GM10266 (cell line): ENCODE data around the gene ZNF598.

ENCODE experiments used
- DNase-seq: peaks from one replicate; pipeline ENCODE4 v3.0.0; 2012; ENCODE audit errors: extremely low spot score
- TF ChIP-seq, protein P1 (sequence below): IDR thresholded peaks from 2 replicates; pipeline ENCODE4 v1.5.1; 2012; ENCODE audit warnings: mild to moderate bottlenecking, low read depth; ENCODE audit not compliant: control insufficient read depth, insufficient read depth; ENCODE audit errors: missing control alignments

ZNF598 gene

DNA sequence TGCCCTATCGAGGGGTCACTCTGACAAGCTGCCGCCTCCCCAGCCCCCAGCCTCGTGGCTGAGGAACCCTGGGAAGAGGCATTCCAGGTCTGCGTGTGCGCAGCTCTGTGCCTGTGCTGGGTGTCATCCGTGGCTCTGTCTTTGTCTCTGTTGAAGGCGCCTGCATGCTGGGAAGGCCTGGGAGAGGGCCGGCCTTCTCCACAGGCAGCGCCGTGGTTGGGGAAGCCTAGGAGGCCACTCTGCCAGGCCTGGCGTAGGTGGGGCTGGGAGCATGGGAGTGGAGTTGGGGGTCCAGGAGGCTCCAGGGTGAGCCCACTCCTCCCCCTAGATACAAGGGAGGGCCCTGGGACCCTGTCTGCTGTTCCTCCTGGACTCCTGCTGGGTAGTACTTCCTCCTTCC, 20.4 kb upstream of the ZNF598 start:
- DNase-seq = no peak
- TF ChIP-seq, protein P1, sequence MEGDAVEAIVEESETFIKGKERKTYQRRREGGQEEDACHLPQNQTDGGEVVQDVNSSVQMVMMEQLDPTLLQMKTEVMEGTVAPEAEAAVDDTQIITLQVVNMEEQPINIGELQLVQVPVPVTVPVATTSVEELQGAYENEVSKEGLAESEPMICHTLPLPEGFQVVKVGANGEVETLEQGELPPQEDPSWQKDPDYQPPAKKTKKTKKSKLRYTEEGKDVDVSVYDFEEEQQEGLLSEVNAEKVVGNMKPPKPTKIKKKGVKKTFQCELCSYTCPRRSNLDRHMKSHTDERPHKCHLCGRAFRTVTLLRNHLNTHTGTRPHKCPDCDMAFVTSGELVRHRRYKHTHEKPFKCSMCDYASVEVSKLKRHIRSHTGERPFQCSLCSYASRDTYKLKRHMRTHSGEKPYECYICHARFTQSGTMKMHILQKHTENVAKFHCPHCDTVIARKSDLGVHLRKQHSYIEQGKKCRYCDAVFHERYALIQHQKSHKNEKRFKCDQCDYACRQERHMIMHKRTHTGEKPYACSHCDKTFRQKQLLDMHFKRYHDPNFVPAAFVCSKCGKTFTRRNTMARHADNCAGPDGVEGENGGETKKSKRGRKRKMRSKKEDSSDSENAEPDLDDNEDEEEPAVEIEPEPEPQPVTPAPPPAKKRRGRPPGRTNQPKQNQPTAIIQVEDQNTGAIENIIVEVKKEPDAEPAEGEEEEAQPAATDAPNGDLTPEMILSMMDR = no peak

DNA sequence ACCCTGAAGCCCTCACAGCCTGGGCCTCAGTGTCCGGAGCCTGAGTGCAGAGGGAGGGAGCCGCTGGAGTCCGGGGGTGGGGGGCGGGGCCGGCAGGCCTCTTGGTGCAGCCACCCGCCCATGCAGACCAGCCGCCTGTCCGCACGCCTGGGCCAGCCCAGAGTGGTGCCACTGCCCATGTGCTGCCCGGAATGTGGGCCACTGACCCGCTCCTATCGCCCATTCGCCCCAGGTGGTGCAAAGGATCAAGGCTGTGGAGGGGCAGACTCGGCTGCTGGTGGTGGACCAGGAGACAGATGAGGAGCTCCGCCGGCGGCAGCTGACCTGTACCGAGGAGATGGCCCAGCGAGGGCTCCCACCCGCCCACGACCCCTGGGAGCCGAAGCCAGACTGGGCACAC, 19.7 kb upstream of the ZNF598 start:
- no peak for DNase-seq
- TF ChIP-seq, protein P1 = no peak

DNA sequence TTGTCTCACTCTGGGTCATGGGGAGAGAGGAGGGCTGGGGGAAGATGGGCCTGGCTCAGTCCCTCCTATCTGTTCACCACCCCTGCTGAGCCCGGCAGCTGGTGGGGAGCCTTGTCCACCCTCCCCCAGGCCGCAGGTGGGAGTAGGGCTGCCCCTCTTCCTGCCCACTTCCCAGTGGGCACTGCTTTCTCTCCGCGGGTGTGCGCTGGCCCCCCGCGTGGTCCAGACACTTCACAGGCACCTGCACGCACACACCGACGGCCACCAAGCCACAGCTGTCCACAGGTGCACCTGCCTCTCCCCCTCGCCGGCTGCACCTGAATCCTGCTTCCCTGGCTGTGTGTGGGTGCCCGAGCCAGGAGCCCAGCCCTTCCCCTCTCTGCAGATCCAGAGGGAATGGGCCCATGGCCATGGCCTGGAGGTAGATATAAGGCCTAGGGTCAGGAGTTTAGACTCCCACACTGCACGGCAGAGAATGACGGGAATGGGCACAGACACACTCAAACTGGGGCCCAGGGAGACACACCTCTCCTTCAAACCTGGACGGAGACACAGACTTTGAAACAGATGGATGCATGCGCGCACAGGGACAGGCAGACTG, 19.1 kb upstream of the ZNF598 start:
- TF ChIP-seq, protein P1 = no peak
- no peak for DNase-seq

DNA sequence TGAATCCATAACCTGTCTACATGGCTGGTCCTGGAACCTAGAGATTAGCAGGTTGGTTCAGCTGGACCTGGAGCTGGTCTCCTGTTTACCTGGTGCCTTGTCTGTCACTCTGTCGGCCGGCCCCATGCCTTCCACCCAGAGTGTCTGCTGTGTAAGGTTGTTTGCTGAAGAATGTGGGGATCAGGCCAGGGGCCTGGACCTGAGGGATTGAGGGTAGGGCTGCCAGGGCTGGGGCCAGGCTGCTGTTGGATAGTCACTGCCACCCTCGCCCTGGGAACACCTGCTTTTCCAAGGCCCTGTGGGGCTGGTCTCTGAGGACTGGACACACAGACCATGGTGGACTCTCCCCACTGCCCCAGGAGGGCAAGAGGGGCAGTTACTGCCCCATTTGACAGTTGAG, 18.5 kb upstream of the ZNF598 start:
- DNase-seq = no peak
- TF ChIP-seq, protein P1 = no peak

DNA sequence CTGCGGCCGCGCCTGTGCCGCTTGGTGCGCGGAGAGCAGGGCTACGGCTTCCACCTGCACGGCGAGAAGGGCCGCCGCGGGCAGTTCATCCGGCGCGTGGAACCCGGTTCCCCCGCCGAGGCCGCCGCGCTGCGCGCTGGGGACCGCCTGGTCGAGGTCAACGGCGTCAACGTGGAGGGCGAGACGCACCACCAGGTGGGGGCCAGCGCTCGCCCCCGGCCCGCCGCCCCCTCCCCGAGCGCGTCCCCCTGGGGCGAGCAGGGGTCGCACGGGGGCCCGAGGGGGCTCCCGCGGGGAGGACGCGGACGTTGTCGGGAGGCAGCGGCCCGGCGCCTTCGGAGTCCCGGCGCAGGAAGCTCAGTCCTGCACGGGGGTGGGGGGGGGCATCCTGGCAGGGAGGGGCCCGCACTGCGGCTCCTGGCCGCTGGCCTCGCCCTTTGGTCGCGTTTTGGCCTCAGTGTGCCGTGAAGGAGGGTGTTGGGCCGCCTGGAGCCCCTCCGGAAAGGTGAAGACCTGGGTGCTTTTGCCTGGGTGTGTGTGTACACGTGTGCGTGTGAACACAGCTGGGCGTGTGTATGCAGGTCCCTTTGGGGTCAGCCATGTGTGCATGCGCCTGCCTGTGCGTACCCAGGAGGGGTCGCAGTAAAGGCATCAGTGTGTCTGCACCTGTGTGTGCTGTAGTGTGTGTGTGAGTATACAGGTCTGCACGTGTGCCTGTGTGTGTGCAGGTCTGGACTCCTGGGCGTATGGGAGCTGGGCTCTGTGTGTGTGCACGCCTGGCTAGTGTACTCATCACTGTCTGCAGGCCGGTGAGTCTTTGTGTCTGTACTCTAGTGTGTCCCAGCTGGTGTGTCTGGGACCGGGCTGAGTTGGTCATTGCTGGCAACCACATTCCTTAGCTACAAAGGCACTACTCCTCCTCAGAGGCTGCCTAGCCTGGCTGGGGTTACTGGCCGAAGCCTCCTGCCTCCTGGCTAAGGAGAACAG, 17.7 kb upstream of the ZNF598 start:
- TF ChIP-seq, protein P1 = no peak
- no peak for DNase-seq

DNA sequence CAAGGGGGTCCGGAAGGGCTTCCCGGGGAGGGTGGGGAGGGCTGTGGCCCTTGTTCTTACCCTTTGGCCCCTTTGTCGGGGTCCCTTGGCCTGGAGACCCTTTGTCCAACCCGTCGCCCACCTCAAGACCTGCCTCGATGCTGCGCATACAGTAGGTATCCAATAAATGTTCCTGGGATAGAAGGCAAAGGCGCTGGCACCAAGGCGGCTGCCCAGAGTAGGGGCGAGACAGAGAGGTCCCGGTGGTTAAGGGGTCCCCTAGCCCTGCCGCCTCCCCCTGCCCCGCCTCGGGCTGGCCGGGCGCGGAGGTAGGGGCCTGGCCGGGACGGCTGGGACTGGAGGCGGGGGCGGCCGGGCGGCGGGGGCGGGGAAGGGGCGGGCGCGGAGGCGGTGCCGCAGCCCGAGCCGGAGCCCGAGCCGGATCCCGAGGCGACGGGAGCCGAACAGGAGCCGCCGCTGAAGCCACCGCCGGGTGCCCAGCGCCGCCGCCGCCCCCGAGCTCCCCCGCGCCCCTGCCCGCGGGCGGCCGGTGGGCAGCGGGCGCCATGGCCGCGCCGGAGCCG, 16.9 kb upstream of the ZNF598 start, which contains the start of gene NHERF2:
TSS of gene NHERF2 (plus strand) at position 442 of the 563 bp plus-strand sequence. CDS start at position 546, 104 bp downstream.
- TF ChIP-seq, protein P1 = no peak
- peak; percentile 65 for DNase-seq
